ENCODE data around the gene LPP.

Gene LPP

DNA sequence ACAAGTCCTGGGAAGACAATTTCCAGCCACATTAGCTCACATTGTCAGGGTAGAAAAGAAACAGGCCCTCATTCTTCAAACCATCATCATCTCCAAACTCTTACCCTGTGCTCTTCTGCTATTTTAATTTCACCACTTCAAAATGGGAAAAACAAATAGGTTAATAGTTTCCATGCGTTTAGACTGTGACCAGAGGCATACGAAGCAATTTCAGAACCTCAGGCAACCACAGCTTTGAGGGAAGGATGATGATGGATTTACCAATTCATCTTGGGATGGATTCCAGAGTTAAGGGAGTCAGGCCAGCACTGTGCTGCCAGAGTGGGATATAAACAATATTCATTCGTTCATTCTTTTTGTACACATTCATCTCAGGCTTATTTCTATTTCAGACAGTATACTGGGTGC lies 710.0 kb downstream of the LPP start:
- H3K27me3 ChIP-seq (replicated peaks; ENCODE audit: control insufficient read depth, insufficient read depth, low read length), result no peaks in the 10 kb centered on the region
- peak; percentile 92 for DNase-seq (ENCODE audit: low read depth)
- no peak overlapping the region for H3K4me3 ChIP-seq (ENCODE audit: low read length)
- H3K4me1 ChIP-seq (ENCODE audit: control insufficient read depth, insufficient read depth, low read length), result peaks cover 39% of the 10 kb centered on the region
- H3K36me3 ChIP-seq (ENCODE audit: control insufficient read depth, insufficient read depth, low read length, severe bottlenecking), result peaks cover 8% of the 10 kb centered on the region
- peak overlapping the region; percentile 62 for H3K9ac ChIP-seq (ENCODE audit: low read length)
- no peaks in the 10 kb centered on the region for H3K9me3 ChIP-seq (ENCODE audit: control insufficient read depth, low read length)

DNA sequence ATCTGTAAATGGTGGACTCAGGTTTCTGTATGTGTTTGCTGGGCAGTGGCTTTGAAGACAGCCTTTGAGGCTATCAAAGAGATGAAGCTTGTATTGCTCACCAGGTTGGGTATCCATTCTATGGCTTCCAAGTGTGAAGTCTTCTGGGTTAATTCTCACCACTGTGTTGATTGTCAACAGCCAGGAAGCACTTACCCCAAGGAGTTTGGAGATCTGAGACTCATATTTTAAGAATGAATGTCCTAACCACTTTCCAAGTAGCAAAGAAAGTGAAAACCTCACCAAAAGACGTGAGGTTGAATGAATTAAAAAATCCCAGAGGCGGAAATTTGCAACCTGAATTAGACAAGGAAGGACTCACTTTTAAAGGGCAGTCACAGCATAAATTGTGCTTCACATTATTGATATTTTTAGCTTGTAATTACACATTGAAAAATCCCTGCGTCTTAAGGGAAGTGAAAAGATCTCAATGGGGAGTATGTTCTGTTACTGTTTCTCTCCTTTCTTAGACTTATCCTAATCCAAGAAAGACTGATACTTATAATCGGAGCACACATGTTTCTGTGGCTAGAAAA lies 713.8 kb downstream of the LPP start:
- Histone ChIP-seq H3K9ac (ENCODE audit: low read length) (no peak overlapping the region), H3K4me3 (ENCODE audit: low read length) (no peak overlapping the region)

DNA sequence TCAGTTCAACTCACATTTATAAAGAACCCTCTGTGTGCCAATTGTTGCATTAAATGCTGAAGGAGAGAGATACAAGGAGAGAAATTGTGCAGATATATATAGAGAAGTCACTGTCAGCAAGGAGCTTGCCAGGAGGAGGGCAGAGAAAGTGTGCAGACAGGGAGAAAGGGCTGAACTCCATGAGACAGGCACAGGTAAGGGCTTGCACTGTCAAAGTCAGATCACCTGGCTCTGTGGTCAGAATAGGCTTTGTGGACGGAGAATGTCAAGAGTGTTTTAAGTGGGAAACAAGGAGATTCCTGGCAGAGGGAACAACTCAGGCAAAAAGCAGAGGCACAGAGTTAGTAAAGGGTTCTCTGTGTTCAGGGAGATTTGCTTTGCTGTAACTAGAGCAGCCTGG lies 714.8 kb downstream of the LPP start:
- H3K4me3 ChIP-seq (ENCODE audit: low read length), result no peak overlapping the region
- peaks cover 8% of the 10 kb centered on the region for H3K4me1 ChIP-seq (ENCODE audit: control insufficient read depth, insufficient read depth, low read length)
- no peaks in the 10 kb centered on the region for H3K27me3 ChIP-seq (replicated peaks; ENCODE audit: control insufficient read depth, insufficient read depth, low read length)
- no peaks in the 10 kb centered on the region for H3K9me3 ChIP-seq (ENCODE audit: control insufficient read depth, low read length)
- no peak overlapping the region for H3K9ac ChIP-seq (ENCODE audit: low read length)
- no peak for DNase-seq (ENCODE audit: low read depth)
- H3K36me3 ChIP-seq (ENCODE audit: control insufficient read depth, insufficient read depth, low read length, severe bottlenecking), result peaks cover 19% of the 10 kb centered on the region

More for the DNA sequence above, 713.8 kb downstream of the LPP start:
- H3K27me3 ChIP-seq (replicated peaks; ENCODE audit: control insufficient read depth, insufficient read depth, low read length), result no peaks in the 10 kb centered on the region
- no peak for DNase-seq (ENCODE audit: low read depth)
- peaks cover 13% of the 10 kb centered on the region for H3K36me3 ChIP-seq (ENCODE audit: control insufficient read depth, insufficient read depth, low read length, severe bottlenecking)
- H3K4me1 ChIP-seq (ENCODE audit: control insufficient read depth, insufficient read depth, low read length), result peaks cover 19% of the 10 kb centered on the region
- H3K9me3 ChIP-seq (ENCODE audit: control insufficient read depth, low read length), result no peaks in the 10 kb centered on the region

DNA sequence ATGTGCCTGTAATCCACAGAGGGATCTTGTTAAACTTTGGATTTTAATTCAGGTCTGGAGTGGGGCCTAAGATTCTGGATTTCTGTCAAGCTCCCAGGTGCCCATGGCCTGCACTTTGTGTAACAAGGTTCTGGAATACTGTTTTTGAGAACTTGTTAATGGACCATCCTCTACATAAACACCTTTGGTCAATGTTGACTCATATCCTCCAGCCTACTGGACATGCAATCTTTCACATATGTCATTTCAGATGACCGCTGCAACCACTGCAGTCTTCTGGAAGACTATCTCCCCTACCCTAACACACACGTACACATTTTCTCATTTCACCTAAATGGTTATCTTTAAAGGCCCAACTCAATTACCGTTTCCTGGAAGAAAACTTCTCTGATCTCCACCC lies 715.7 kb downstream of the LPP start:
- Histone ChIP-seq H3K9ac (ENCODE audit: low read length) (no peak overlapping the region), H3K9me3 (ENCODE audit: control insufficient read depth, low read length) (no peaks in the 10 kb centered on the region), H3K4me3 (ENCODE audit: low read length) (no peak overlapping the region), H3K4me1 (ENCODE audit: control insufficient read depth, insufficient read depth, low read length) (peaks cover under 1% of the 10 kb centered on the region), H3K27me3 (replicated peaks; ENCODE audit: control insufficient read depth, insufficient read depth, low read length) (no peaks in the 10 kb centered on the region), H3K36me3 (ENCODE audit: control insufficient read depth, insufficient read depth, low read length, severe bottlenecking) (peaks cover 28% of the 10 kb centered on the region)
- no peak for DNase-seq (ENCODE audit: low read depth)

DNA sequence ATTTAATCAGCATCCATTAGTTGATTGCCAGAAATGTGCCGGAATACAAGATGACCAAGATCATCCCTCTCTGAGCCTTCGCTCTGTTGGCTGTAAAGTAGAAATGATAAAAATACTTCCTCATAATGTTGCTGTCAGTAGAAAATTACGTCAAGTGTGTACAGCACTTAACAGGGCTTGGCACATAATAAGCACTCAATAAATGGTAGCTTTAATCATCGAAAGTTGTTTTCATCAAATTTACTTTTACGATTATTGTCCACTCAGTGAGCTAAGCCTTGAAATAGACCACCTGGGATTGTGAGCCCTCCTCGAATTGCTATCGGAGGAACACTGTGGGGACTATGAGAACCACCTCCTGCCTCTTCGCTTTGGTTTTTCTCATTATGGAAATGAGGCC lies 716.5 kb downstream of the LPP start:
- no peaks in the 10 kb centered on the region for H3K9me3 ChIP-seq (ENCODE audit: control insufficient read depth, low read length)
- DNase-seq (ENCODE audit: low read depth), result no peak

DNA sequence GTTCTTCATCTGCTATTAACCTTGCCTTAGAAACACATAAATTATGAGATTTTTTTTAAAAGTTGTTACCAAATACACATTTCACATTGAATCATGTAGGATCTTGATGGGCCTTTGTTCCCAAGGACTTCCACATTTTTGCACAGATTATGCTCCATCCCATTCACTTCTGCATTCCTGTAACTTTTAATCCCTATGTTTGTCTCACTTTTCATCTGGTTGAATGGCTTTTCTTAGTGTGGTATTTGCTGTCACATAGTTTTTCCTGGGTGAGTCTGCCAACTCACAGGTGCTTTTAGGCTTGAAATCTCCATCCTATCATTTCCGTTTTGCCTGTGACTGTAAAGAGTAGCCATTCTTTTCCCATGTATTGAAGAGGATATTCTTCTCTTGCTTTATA lies 720.6 kb downstream of the LPP start:
- peaks cover 37% of the 10 kb centered on the region for H3K36me3 ChIP-seq (ENCODE audit: control insufficient read depth, insufficient read depth, low read length, severe bottlenecking)
- peaks cover 13% of the 10 kb centered on the region for H3K4me1 ChIP-seq (ENCODE audit: control insufficient read depth, insufficient read depth, low read length)

More for the DNA sequence above, 716.5 kb downstream of the LPP start:
- Histone ChIP-seq H3K27me3 (replicated peaks; ENCODE audit: control insufficient read depth, insufficient read depth, low read length) (no peaks in the 10 kb centered on the region), H3K4me3 (ENCODE audit: low read length) (no peak overlapping the region), H3K9ac (ENCODE audit: low read length) (no peak overlapping the region), H3K36me3 (ENCODE audit: control insufficient read depth, insufficient read depth, low read length, severe bottlenecking) (peaks cover 36% of the 10 kb centered on the region), H3K4me1 (ENCODE audit: control insufficient read depth, insufficient read depth, low read length) (no peaks in the 10 kb centered on the region)

DNA sequence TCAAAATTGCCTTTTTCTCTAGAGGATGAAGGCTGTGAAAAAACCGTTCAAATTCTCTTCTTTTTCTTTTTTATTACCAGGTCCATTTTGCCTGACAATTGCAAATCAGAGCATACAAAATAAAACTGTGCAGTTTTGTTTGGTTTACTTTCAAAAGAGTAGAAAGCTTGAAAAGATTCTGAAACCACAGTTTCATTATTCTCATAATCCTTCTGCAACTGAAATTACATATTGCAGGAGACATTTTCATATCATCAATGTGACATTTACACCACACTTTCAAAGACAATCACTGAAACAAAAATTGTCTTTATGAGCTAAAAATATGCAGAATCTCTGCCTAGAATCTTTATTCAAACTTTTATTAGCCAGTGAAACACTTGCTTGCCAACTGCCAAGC lies 721.5 kb downstream of the LPP start:
- H3K4me3 ChIP-seq (ENCODE audit: low read length), result no peak overlapping the region
- no peaks in the 10 kb centered on the region for H3K9me3 ChIP-seq (ENCODE audit: control insufficient read depth, low read length)
- H3K27me3 ChIP-seq (replicated peaks; ENCODE audit: control insufficient read depth, insufficient read depth, low read length), result no peaks in the 10 kb centered on the region
- H3K36me3 ChIP-seq (ENCODE audit: control insufficient read depth, insufficient read depth, low read length, severe bottlenecking), result peaks cover 33% of the 10 kb centered on the region
- H3K4me1 ChIP-seq (ENCODE audit: control insufficient read depth, insufficient read depth, low read length), result peaks cover 13% of the 10 kb centered on the region
- DNase-seq (ENCODE audit: low read depth), result no peak
- H3K9ac ChIP-seq (ENCODE audit: low read length), result no peak overlapping the region

More for the DNA sequence above, 720.6 kb downstream of the LPP start:
- no peak for DNase-seq (ENCODE audit: low read depth)
- H3K27me3 ChIP-seq (replicated peaks; ENCODE audit: control insufficient read depth, insufficient read depth, low read length), result no peaks in the 10 kb centered on the region
- H3K4me3 ChIP-seq (ENCODE audit: low read length), result no peak overlapping the region
- H3K9ac ChIP-seq (ENCODE audit: low read length), result no peak overlapping the region
- H3K9me3 ChIP-seq (ENCODE audit: control insufficient read depth, low read length), result no peaks in the 10 kb centered on the region

DNA sequence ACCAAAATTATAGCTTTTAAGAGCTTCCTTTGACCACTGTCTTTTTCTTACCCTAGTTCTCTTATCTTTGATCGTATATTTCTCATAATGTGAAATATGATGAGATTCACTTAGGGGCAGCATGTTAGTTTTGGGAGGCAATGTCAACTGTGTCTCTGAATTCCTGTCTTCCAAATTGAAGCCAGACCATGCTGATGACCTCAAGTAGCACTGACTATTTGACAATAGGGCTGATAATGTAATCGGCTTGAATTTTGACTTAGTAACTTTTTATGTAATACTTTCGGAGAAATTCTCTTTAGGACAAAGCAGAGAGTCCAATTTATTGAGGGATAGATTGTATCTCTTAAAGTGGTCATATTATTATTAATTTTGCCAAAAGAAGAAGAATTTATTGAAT lies 722.4 kb downstream of the LPP start:
- DNase-seq (ENCODE audit: low read depth), result no peak
- Histone ChIP-seq H3K9ac (ENCODE audit: low read length) (no peak overlapping the region), H3K4me3 (ENCODE audit: low read length) (no peak overlapping the region), H3K4me1 (ENCODE audit: control insufficient read depth, insufficient read depth, low read length) (peaks cover 17% of the 10 kb centered on the region), H3K9me3 (ENCODE audit: control insufficient read depth, low read length) (no peaks in the 10 kb centered on the region), H3K27me3 (replicated peaks; ENCODE audit: control insufficient read depth, insufficient read depth, low read length) (no peaks in the 10 kb centered on the region), H3K36me3 (ENCODE audit: control insufficient read depth, insufficient read depth, low read length, severe bottlenecking) (peaks cover 33% of the 10 kb centered on the region)

DNA sequence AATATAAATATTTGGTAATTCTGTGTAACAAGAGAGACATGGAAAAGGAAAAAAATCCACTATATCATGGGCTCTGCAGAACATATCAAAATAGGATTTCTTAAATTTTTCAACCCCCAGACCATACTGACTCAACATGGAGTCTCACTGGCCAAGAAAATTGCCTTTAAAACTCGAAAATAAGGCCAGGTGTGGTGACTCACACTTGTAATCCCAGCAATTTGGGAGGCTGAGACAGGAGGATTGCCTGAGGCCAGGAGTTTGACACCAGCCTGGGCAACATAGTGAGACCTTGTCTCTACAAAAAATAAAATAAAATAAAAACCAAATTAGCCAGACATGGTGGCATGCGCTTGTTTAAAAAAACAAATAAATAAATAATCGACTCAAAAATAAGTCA lies 723.4 kb downstream of the LPP start:
- H3K27me3 ChIP-seq (replicated peaks; ENCODE audit: control insufficient read depth, insufficient read depth, low read length), result no peaks in the 10 kb centered on the region
- H3K9ac ChIP-seq (ENCODE audit: low read length), result no peak overlapping the region
- H3K36me3 ChIP-seq (ENCODE audit: control insufficient read depth, insufficient read depth, low read length, severe bottlenecking), result peaks cover 33% of the 10 kb centered on the region
- peaks cover 27% of the 10 kb centered on the region for H3K4me1 ChIP-seq (ENCODE audit: control insufficient read depth, insufficient read depth, low read length)
- H3K4me3 ChIP-seq (ENCODE audit: low read length), result no peak overlapping the region
- H3K9me3 ChIP-seq (ENCODE audit: control insufficient read depth, low read length), result no peaks in the 10 kb centered on the region
- no peak for DNase-seq (ENCODE audit: low read depth)

DNA sequence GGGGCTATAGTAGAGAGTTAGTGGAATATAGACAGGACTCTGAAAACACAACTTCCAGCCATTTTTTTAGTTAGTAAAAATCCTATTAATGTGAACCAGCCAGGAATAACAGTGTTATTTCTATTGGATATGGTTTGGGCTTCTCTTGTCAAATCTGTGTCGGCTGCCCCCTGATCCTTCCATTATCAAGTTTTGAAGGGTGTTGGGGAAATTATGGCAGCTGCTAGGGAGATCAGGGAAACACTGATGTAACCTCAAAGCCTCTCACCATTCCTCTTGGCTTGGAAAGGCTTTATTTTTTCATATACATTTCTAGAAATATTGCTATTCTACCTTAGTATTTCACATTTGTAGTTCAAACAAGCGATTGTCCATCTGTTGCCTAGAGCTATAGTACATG lies 724.1 kb downstream of the LPP start:
- Histone ChIP-seq H3K9me3 (ENCODE audit: control insufficient read depth, low read length) (no peaks in the 10 kb centered on the region), H3K4me3 (ENCODE audit: low read length) (no peak overlapping the region), H3K4me1 (ENCODE audit: control insufficient read depth, insufficient read depth, low read length) (peaks cover 34% of the 10 kb centered on the region), H3K36me3 (ENCODE audit: control insufficient read depth, insufficient read depth, low read length, severe bottlenecking) (peaks cover 33% of the 10 kb centered on the region), H3K27me3 (replicated peaks; ENCODE audit: control insufficient read depth, insufficient read depth, low read length) (no peaks in the 10 kb centered on the region), H3K9ac (ENCODE audit: low read length) (no peak overlapping the region)
- no peak for DNase-seq (ENCODE audit: low read depth)

DNA sequence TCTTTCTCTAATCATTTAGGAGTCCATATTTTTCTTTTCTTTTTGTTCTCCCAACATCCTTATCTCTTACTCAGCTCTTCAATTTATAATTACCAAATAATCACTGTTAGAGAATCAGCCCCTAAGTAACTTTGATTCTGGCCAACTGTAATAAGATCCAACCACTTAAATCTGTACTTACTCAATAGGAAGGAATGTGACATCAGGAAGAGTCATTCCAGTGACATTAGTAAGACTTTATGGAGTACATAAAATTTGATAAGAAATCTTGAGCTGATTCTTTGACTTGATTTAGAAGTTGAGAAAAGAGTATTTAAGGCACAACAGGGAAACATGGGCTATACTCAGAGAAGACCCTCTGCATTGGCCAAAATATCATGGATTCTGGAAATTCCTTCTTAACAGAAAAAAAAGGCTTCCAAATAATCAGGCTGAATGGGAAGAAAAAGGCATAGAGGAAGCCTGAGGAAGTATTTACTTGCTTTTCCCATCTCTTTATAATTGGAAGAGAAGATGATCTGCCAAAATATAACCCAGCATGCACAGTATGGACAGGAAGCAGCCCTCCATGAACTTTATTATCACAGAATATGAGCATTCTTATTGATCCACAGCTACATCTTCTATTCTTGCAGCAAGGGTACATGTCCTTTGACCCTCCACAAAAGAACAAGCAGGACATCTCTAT lies 728.1 kb downstream of the LPP start:
- Histone ChIP-seq H3K4me1 (ENCODE audit: control insufficient read depth, insufficient read depth, low read length) (peaks cover 28% of the 10 kb centered on the region), H3K9ac (ENCODE audit: low read length) (peak overlapping the region; percentile 71), H3K9me3 (ENCODE audit: control insufficient read depth, low read length) (no peaks in the 10 kb centered on the region), H3K27me3 (replicated peaks; ENCODE audit: control insufficient read depth, insufficient read depth, low read length) (no peaks in the 10 kb centered on the region), H3K36me3 (ENCODE audit: control insufficient read depth, insufficient read depth, low read length, severe bottlenecking) (no peaks in the 10 kb centered on the region), H3K4me3 (ENCODE audit: low read length) (peak overlapping the region; percentile 22)
- DNase-seq (ENCODE audit: low read depth), result peak; percentile 89
